ENCODE data around the gene BACH2. TPM values are rescaled to one million over a fixed set of nuclear protein-coding genes. Genes with fewer than 3 reads are reported as not detected.
"Not testable (repeated sequence)": the region's sequence is repeated elsewhere in the genome, so short reads cannot be mapped to it uniquely, and the experiment has no call there.

BACH2 gene
- polyA plus RNA-seq, 2 donors = 0.24 to 0.26 TPM

DNA sequence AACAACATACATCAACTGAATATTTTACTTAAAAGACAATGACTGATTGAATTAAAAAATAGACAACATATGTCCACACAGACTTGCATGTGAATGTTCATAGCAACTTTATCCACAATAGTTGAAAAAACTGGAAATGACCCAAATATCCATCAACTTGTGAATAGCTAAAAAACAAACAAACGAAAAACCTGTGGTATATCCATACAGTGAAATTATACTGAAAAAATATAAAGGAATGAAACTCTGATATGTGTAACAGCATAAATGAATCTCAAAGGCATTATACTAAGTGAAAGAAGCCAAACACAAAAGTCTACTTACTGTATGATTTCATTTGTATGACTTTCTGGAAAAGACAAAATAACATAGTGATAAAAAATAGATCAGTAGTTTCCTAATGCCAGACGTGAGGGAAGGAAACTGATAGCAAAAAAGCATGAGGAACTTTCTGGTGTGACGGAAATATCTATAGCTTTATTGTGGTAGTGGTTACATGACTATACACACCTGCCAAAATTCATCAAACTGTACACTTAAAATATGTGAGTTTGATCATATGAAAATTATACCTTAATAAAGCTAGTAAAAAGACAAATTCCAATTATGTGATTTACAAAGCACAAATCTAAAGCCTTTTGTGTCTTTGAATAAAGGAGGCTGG lies 123.2 kb downstream of the BACH2 start:
- Histone ChIP-seq H3K27ac (ENCODE audit: low read depth in 2 of 2, low read length in 1 of 2) (no peak overlapping the region), H3K9me3 (ENCODE audit: control insufficient read depth in 2 of 2, insufficient read depth in 1 of 2, low read depth in 1 of 2, low read length in 1 of 2) (no peaks in the 10 kb centered on the region), H3K4me1 (ENCODE audit: control insufficient read depth in 2 of 2, insufficient read depth in 2 of 2, low read length in 1 of 2) (no peaks in the 10 kb centered on the region), H3K27me3 (ENCODE audit: control insufficient read depth in 1 of 2, insufficient read depth in 2 of 2, low read length in 2 of 2) (no peaks in the 10 kb centered on the region), H3K36me3 (ENCODE audit: control insufficient read depth in 2 of 2, insufficient read depth in 2 of 2, low read length in 1 of 2) (no peaks in the 10 kb centered on the region), H3K4me3 (ENCODE audit: low read depth in 1 of 2, low read length in 2 of 2) (no peak overlapping the region)
- WGBS, 2 donors = 80 to 81% methylated on average over 3 of the region's 3 CpGs

- Histone ChIP-seq H3K4me3 (ENCODE audit: low read depth in 1 of 2, low read length in 2 of 2) (no peak overlapping the region), H3K27me3 (ENCODE audit: control insufficient read depth in 1 of 2, insufficient read depth in 2 of 2, low read length in 2 of 2) (no peaks in the 10 kb centered on the region), H3K4me1 (ENCODE audit: control insufficient read depth in 2 of 2, insufficient read depth in 2 of 2, low read length in 1 of 2) (no peaks in the 10 kb centered on the region), H3K9me3 (ENCODE audit: control insufficient read depth in 2 of 2, insufficient read depth in 1 of 2, low read depth in 1 of 2, low read length in 1 of 2) (no peaks in the 10 kb centered on the region), H3K36me3 (ENCODE audit: control insufficient read depth in 2 of 2, insufficient read depth in 2 of 2, low read length in 1 of 2) (no peaks in the 10 kb centered on the region), H3K27ac (ENCODE audit: low read depth in 2 of 2, low read length in 1 of 2) (no peak overlapping the region)
Observed at GRCh38 chr6:90170601-90171000, 126.0 kb downstream of the BACH2 start.

GRCh38 chr6:90169374-90169773 lies 127.3 kb downstream of the BACH2 start:
- Histone ChIP-seq H3K27me3 (ENCODE audit: control insufficient read depth in 1 of 2, insufficient read depth in 2 of 2, low read length in 2 of 2) (no peaks in the 10 kb centered on the region), H3K36me3 (ENCODE audit: control insufficient read depth in 2 of 2, insufficient read depth in 2 of 2, low read length in 1 of 2) (no peaks in the 10 kb centered on the region), H3K4me1 (ENCODE audit: control insufficient read depth in 2 of 2, insufficient read depth in 2 of 2, low read length in 1 of 2) (no peaks in the 10 kb centered on the region), H3K9me3 (ENCODE audit: control insufficient read depth in 2 of 2, insufficient read depth in 1 of 2, low read depth in 1 of 2, low read length in 1 of 2) (no peaks in the 10 kb centered on the region), H3K27ac (ENCODE audit: low read depth in 2 of 2, low read length in 1 of 2) (no peak overlapping the region), H3K4me3 (ENCODE audit: low read depth in 1 of 2, low read length in 2 of 2) (no peak overlapping the region)
- 46 to 49% methylated on average over 4 of the region's 4 CpGs for WGBS, 2 donors

- 29 to 33% methylated on average over 4 of the region's 4 CpGs for WGBS, 2 donors
- no peak overlapping the region for H3K4me3 ChIP-seq (ENCODE audit: low read depth in 1 of 2, low read length in 2 of 2)
- no peaks in the 10 kb centered on the region for H3K4me1 ChIP-seq (ENCODE audit: control insufficient read depth in 2 of 2, insufficient read depth in 2 of 2, low read length in 1 of 2)
- no peaks in the 10 kb centered on the region for H3K9me3 ChIP-seq (ENCODE audit: control insufficient read depth in 2 of 2, insufficient read depth in 1 of 2, low read depth in 1 of 2, low read length in 1 of 2)
- H3K36me3 ChIP-seq (ENCODE audit: control insufficient read depth in 2 of 2, insufficient read depth in 2 of 2, low read length in 1 of 2) = no peaks in the 10 kb centered on the region
- H3K27me3 ChIP-seq (ENCODE audit: control insufficient read depth in 1 of 2, insufficient read depth in 2 of 2, low read length in 2 of 2) = no peaks in the 10 kb centered on the region
- H3K27ac ChIP-seq (ENCODE audit: low read depth in 2 of 2, low read length in 1 of 2) = no peak overlapping the region
Observed at GRCh38 chr6:90168693-90169131, 127.9 kb downstream of the BACH2 start.

- H3K9me3 ChIP-seq (ENCODE audit: control insufficient read depth in 2 of 2, insufficient read depth in 1 of 2, low read depth in 1 of 2, low read length in 1 of 2) = no peaks in the 10 kb centered on the region
- no peak overlapping the region for H3K27ac ChIP-seq (ENCODE audit: low read depth in 2 of 2, low read length in 1 of 2)
- WGBS, 2 donors = 81 to 87% methylated on average over 4 of the region's 4 CpGs
- H3K27me3 ChIP-seq (ENCODE audit: control insufficient read depth in 1 of 2, insufficient read depth in 2 of 2, low read length in 2 of 2) = no peaks in the 10 kb centered on the region
- no peak overlapping the region for H3K4me3 ChIP-seq (ENCODE audit: low read depth in 1 of 2, low read length in 2 of 2)
- H3K4me1 ChIP-seq (ENCODE audit: control insufficient read depth in 2 of 2, insufficient read depth in 2 of 2, low read length in 1 of 2) = no peaks in the 10 kb centered on the region
- H3K36me3 ChIP-seq (ENCODE audit: control insufficient read depth in 2 of 2, insufficient read depth in 2 of 2, low read length in 1 of 2) = no peaks in the 10 kb centered on the region
Observed at GRCh38 chr6:90167514-90168379, 128.9 kb downstream of the BACH2 start.

DNA sequence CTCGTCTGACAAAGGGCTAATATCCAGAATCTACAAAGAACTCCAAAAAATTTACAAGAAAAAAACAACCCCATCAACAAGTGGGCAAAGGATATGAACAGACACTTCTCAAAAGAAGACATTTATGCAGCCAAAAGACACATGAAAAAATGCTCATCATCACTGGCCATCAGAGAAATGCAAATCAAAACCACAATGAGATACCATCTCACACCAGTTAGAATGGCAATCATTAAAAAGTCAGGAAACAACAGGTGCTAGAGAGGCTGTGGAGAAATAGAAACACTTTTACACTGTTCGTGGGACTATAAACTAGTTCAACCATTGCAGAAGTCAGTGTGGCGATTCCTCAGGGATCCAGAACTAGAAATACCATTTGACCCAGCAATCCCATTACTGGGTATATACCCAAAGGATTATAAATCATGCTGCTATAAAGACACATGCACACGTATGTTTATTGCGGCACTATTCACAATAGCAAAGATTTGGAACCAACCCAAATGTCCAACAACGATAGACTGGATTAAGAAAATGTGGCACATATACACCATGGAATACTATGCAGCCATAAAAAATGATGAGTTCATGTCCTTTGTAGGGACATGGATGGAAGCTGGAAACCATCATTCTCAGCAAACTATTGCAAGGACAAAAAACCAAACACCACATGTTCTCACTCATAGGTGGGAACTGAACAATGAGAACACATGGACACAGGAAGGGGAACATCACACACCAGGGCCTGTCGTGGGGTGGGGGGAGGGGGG lies 130.3 kb downstream of the BACH2 start:
- not testable (repeated sequence) for H3K9me3 ChIP-seq (ENCODE audit: control insufficient read depth in 2 of 2, insufficient read depth in 1 of 2, low read depth in 1 of 2, low read length in 1 of 2); H3K4me3 ChIP-seq (ENCODE audit: low read depth in 1 of 2, low read length in 2 of 2); H3K36me3 ChIP-seq (ENCODE audit: control insufficient read depth in 2 of 2, insufficient read depth in 2 of 2, low read length in 1 of 2); H3K27ac ChIP-seq (ENCODE audit: low read depth in 2 of 2, low read length in 1 of 2); H3K4me1 ChIP-seq (ENCODE audit: control insufficient read depth in 2 of 2, insufficient read depth in 2 of 2, low read length in 1 of 2); H3K27me3 ChIP-seq (ENCODE audit: control insufficient read depth in 1 of 2, insufficient read depth in 2 of 2, low read length in 2 of 2)
- WGBS, 2 donors = 89 to 93% methylated on average over 7 of the region's 7 CpGs

- no peaks in the 10 kb centered on the region for H3K36me3 ChIP-seq (ENCODE audit: control insufficient read depth in 2 of 2, insufficient read depth in 2 of 2, low read length in 1 of 2)
- H3K4me3 ChIP-seq (ENCODE audit: low read depth in 1 of 2, low read length in 2 of 2) = no peak overlapping the region
- H3K27ac ChIP-seq (ENCODE audit: low read depth in 2 of 2, low read length in 1 of 2) = no peak overlapping the region
- WGBS, 2 donors = 75 to 76% methylated on average over 8 of the region's 8 CpGs
- H3K27me3 ChIP-seq (ENCODE audit: control insufficient read depth in 1 of 2, insufficient read depth in 2 of 2, low read length in 2 of 2) = no peaks in the 10 kb centered on the region
- H3K9me3 ChIP-seq (ENCODE audit: control insufficient read depth in 2 of 2, insufficient read depth in 1 of 2, low read depth in 1 of 2, low read length in 1 of 2) = no peaks in the 10 kb centered on the region
- no peaks in the 10 kb centered on the region for H3K4me1 ChIP-seq (ENCODE audit: control insufficient read depth in 2 of 2, insufficient read depth in 2 of 2, low read length in 1 of 2)
Observed at GRCh38 chr6:90162648-90163387, 133.8 kb downstream of the BACH2 start.

DNA sequence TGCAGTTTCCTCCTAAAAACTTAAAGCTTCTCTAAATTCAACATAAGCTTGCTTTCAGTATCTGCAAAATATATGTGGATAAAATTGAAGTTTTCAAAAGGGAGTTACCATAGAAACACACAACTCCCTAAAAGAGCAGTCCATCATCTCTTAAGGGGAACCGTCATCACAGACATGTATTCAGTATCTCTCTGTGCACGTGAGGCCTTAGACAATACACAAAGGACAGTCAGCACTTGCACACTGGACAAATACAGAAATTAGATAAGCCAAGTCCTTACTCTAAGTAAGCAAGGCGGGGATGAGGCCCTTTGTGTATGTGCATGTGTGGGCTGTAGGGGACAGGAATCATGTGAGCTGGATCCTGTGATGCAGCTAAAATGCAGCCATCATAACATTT lies 136.6 kb downstream of the BACH2 start:
- no peak overlapping the region for H3K27ac ChIP-seq (ENCODE audit: low read depth in 2 of 2, low read length in 1 of 2)
- no peaks in the 10 kb centered on the region for H3K9me3 ChIP-seq (ENCODE audit: control insufficient read depth in 2 of 2, insufficient read depth in 1 of 2, low read depth in 1 of 2, low read length in 1 of 2)
- no peaks in the 10 kb centered on the region for H3K27me3 ChIP-seq (ENCODE audit: control insufficient read depth in 1 of 2, insufficient read depth in 2 of 2, low read length in 2 of 2)
- WGBS, 2 donors = 62 to 66% methylated on average over 3 of the region's 3 CpGs
- no peak overlapping the region for H3K4me3 ChIP-seq (ENCODE audit: low read depth in 1 of 2, low read length in 2 of 2)
- no peaks in the 10 kb centered on the region for H3K4me1 ChIP-seq (ENCODE audit: control insufficient read depth in 2 of 2, insufficient read depth in 2 of 2, low read length in 1 of 2)
- no peaks in the 10 kb centered on the region for H3K36me3 ChIP-seq (ENCODE audit: control insufficient read depth in 2 of 2, insufficient read depth in 2 of 2, low read length in 1 of 2)

- no peaks in the 10 kb centered on the region for H3K27me3 ChIP-seq (ENCODE audit: control insufficient read depth in 1 of 2, insufficient read depth in 2 of 2, low read length in 2 of 2)
- no peaks in the 10 kb centered on the region for H3K36me3 ChIP-seq (ENCODE audit: control insufficient read depth in 2 of 2, insufficient read depth in 2 of 2, low read length in 1 of 2)
- 86 to 88% methylated on average over 2 of the region's 2 CpGs for WGBS, 2 donors
- no peak overlapping the region for H3K27ac ChIP-seq (ENCODE audit: low read depth in 2 of 2, low read length in 1 of 2)
- no peak overlapping the region for H3K4me3 ChIP-seq (ENCODE audit: low read depth in 1 of 2, low read length in 2 of 2)
- no peaks in the 10 kb centered on the region for H3K9me3 ChIP-seq (ENCODE audit: control insufficient read depth in 2 of 2, insufficient read depth in 1 of 2, low read depth in 1 of 2, low read length in 1 of 2)
- H3K4me1 ChIP-seq (ENCODE audit: control insufficient read depth in 2 of 2, insufficient read depth in 2 of 2, low read length in 1 of 2) = no peaks in the 10 kb centered on the region
Observed at GRCh38 chr6:90159452-90159851, 137.2 kb downstream of the BACH2 start.

All from esophagus (tissue), 2 donors.